Mucosa of rectum (tissue), 2 donors: ENCODE data around the gene EPM2A.

Experiments
- H3K27ac ChIP-seq, 2 donors: one replicate each; pipeline ENCODE4 v1.7.0; 2013; ENCODE audit warnings: inconsistent platforms in 2 of 2, low read depth in 2 of 2, low read length in 2 of 2
- H3K27me3 ChIP-seq, 2 donors: one replicate each; pipeline ENCODE4 v1.7.0; 2013; ENCODE audit warnings: low read length in 2 of 2; ENCODE audit not compliant: control insufficient read depth in 2 of 2, insufficient read depth in 2 of 2
- H3K36me3 ChIP-seq, 2 donors: one replicate each; pipeline ENCODE4 v1.7.0; 2013; ENCODE audit warnings: low read length in 2 of 2; ENCODE audit not compliant: control insufficient read depth in 2 of 2, insufficient read depth in 2 of 2
- H3K4me1 ChIP-seq, 2 donors: one replicate each; pipeline ENCODE4 v1.7.0; 2013; ENCODE audit warnings: low read length in 2 of 2, mild to moderate bottlenecking in 1 of 2; ENCODE audit not compliant: control insufficient read depth in 2 of 2, insufficient read depth in 2 of 2
- H3K4me3 ChIP-seq, 2 donors: one replicate each; pipeline ENCODE4 v1.7.0; 2013; ENCODE audit warnings: low read length in 2 of 2
- H3K9ac ChIP-seq, 2 donors: one replicate each; pipeline ENCODE4 v1.7.0; 2013; ENCODE audit warnings: low read length in 2 of 2, low read depth in 1 of 2, mild to moderate bottlenecking in 1 of 2
- H3K9me3 ChIP-seq, 2 donors: one replicate each; pipeline ENCODE4 v1.7.0; 2013; ENCODE audit warnings: low read length in 2 of 2; ENCODE audit not compliant: control insufficient read depth in 2 of 2
- donor health status: healthy.
- donor health status: Normal muscosa, but diverticular disease.

Gene EPM2A

GRCh38 chr6:145690969-145691368 lies 44.4 kb downstream of the EPM2A start:
- Histone ChIP-seq H3K27me3 (no peaks in the 10 kb centered on the region), H3K9me3 (no peaks in the 10 kb centered on the region), H3K36me3 (no peaks in the 10 kb centered on the region), H3K27ac (no peak overlapping the region), H3K4me3 (no peak overlapping the region), H3K4me1 (no peaks in the 10 kb centered on the region), H3K9ac (no peak overlapping the region)

GRCh38 chr6:145689529-145689928 lies 45.8 kb downstream of the EPM2A start:
- Histone ChIP-seq H3K4me3 (no peak overlapping the region), H3K9me3 (no peaks in the 10 kb centered on the region), H3K9ac (no peak overlapping the region), H3K27ac (no peak overlapping the region), H3K36me3 (no peaks in the 10 kb centered on the region), H3K4me1 (no peaks in the 10 kb centered on the region), H3K27me3 (no peaks in the 10 kb centered on the region)

- Histone ChIP-seq H3K9ac (no peak overlapping the region), H3K9me3 (no peaks in the 10 kb centered on the region), H3K27me3 (no peaks in the 10 kb centered on the region), H3K4me3 (no peak overlapping the region), H3K36me3 (no peaks in the 10 kb centered on the region), H3K27ac (no peak overlapping the region), H3K4me1 (no peaks in the 10 kb centered on the region)
These were observed 46.8 kb downstream of the EPM2A start for GRCh38 chr6:145688493-145688905.

GRCh38 chr6:145685932-145686331 lies 49.4 kb downstream of the EPM2A start:
- H3K4me1 ChIP-seq, result no peaks in the 10 kb centered on the region
- H3K27me3 ChIP-seq, result no peaks in the 10 kb centered on the region
- no peak overlapping the region for H3K27ac ChIP-seq
- no peak overlapping the region for H3K4me3 ChIP-seq
- no peaks in the 10 kb centered on the region for H3K36me3 ChIP-seq
- no peak overlapping the region for H3K9ac ChIP-seq
- H3K9me3 ChIP-seq, result no peaks in the 10 kb centered on the region

- Histone ChIP-seq H3K4me3 (no peak overlapping the region), H3K27ac (no peak overlapping the region), H3K9me3 (no peaks in the 10 kb centered on the region), H3K27me3 (no peaks in the 10 kb centered on the region), H3K9ac (no peak overlapping the region), H3K4me1 (no peaks in the 10 kb centered on the region), H3K36me3 (no peaks in the 10 kb centered on the region)
These were observed 53.4 kb downstream of the EPM2A start for GRCh38 chr6:145681965-145682364.

- Histone ChIP-seq H3K9me3 (no peaks in the 10 kb centered on the region), H3K4me3 (no peak overlapping the region), H3K27me3 (no peaks in the 10 kb centered on the region), H3K27ac (no peak overlapping the region), H3K9ac (no peak overlapping the region), H3K36me3 (no peaks in the 10 kb centered on the region), H3K4me1 (no peaks in the 10 kb centered on the region)
These were observed 61.8 kb downstream of the EPM2A start for GRCh38 chr6:145673504-145673903.

- Histone ChIP-seq H3K9ac (no peak overlapping the region), H3K4me3 (no peak overlapping the region), H3K27me3 (no peaks in the 10 kb centered on the region), H3K4me1 (no peaks in the 10 kb centered on the region), H3K9me3 (no peaks in the 10 kb centered on the region), H3K36me3 (no peaks in the 10 kb centered on the region), H3K27ac (no peak overlapping the region)
These were observed 65.0 kb downstream of the EPM2A start for GRCh38 chr6:145670311-145670710.

GRCh38 chr6:145669627-145670034 lies 65.7 kb downstream of the EPM2A start:
- Histone ChIP-seq H3K27me3 (no peaks in the 10 kb centered on the region), H3K4me3 (no peak overlapping the region), H3K4me1 (no peaks in the 10 kb centered on the region), H3K36me3 (no peaks in the 10 kb centered on the region), H3K9me3 (no peaks in the 10 kb centered on the region), H3K9ac (no peak overlapping the region), H3K27ac (no peak overlapping the region)

GRCh38 chr6:145668844-145669243 lies 66.5 kb downstream of the EPM2A start:
- Histone ChIP-seq H3K27me3 (no peaks in the 10 kb centered on the region), H3K27ac (no peak overlapping the region), H3K9me3 (no peaks in the 10 kb centered on the region), H3K9ac (no peak overlapping the region), H3K4me3 (no peak overlapping the region), H3K36me3 (no peaks in the 10 kb centered on the region), H3K4me1 (no peaks in the 10 kb centered on the region)

- Histone ChIP-seq H3K27ac (no peak overlapping the region), H3K9me3 (no peaks in the 10 kb centered on the region), H3K27me3 (no peaks in the 10 kb centered on the region), H3K4me1 (no peaks in the 10 kb centered on the region), H3K36me3 (no peaks in the 10 kb centered on the region), H3K9ac (no peak overlapping the region), H3K4me3 (no peak overlapping the region)
These were observed 74.6 kb downstream of the EPM2A start for GRCh38 chr6:145660676-145661075.

- Histone ChIP-seq H3K36me3 (no peaks in the 10 kb centered on the region), H3K9ac (no peak overlapping the region), H3K4me3 (no peak overlapping the region), H3K4me1 (no peaks in the 10 kb centered on the region), H3K27ac (no peak overlapping the region), H3K27me3 (no peaks in the 10 kb centered on the region), H3K9me3 (no peaks in the 10 kb centered on the region)
These were observed 79.2 kb downstream of the EPM2A start for GRCh38 chr6:145656128-145656527.
